Right atrium auricular region (tissue), 2 donors: Measurements from ENCODE around the gene CROCC. TPM values are rescaled to one million over a fixed set of nuclear protein-coding genes. Genes with fewer than 3 reads are reported as not detected.
"Not testable (repeated sequence)": the region's sequence is repeated elsewhere in the genome, so short reads cannot be mapped to it uniquely, and the experiment has no call there.

Source experiments
- DNase-seq: peaks from one replicate; pipeline ENCODE4 v3.0.0-alpha.2; 2019; ENCODE audit warnings: low spot score
- H3K27ac ChIP-seq, 2 donors: fragments of 200-600 bp; sonication (generic); 1 replicate in 1 of 2; 2 replicates in 1 of 2; pipeline ENCODE4 v1.5.1; 2016 to 2019
- H3K27me3 ChIP-seq, 2 donors: fragments of 200-600 bp; sonication (generic); one replicate each; pipeline versions ENCODE4 v1.5.1 to v1.6.0; 2017 to 2019
- H3K36me3 ChIP-seq: fragments of 200-600 bp; sonication (generic); one replicate; pipeline ENCODE4 v1.5.1; 2016
- H3K4me1 ChIP-seq, 2 donors: fragments of 200-600 bp; sonication (generic); one replicate each; pipeline versions ENCODE4 v1.5.1 to v1.6.0; 2017 to 2019
- H3K4me3 ChIP-seq, 2 donors: fragments of 200-600 bp; sonication (generic); 1 replicate in 1 of 2; 2 replicates in 1 of 2; pipeline ENCODE4 v1.5.1; 2017 to 2019; ENCODE audit warnings: mild to moderate bottlenecking in 1 of 2, moderate library complexity in 1 of 2
- H3K9me3 ChIP-seq, 2 donors: fragments of 200-600 bp; sonication (generic); one replicate each; pipeline ENCODE4 v1.5.1; 2019
- total RNA-seq, 2 donors: library from RNA; depleted of rRNA; stranded (reverse); fragments of >200 nt; gene quantifications; one replicate each; pipeline ENCODE4 v1.1.0, GENCODE V29; 2016
- TF ChIP-seq, protein P1 (sequence below), 2 donors: fragments of 200-600 bp; sonication (generic); IDR thresholded peaks; one replicate each; pipeline ENCODE4 v1.5.1; 2019; ENCODE audit warnings: antibody characterized with exemption in 2 of 2

The CROCC gene
- total RNA-seq, 2 donors from 2014 or later = 10.0 to 11.7 TPM

DNA sequence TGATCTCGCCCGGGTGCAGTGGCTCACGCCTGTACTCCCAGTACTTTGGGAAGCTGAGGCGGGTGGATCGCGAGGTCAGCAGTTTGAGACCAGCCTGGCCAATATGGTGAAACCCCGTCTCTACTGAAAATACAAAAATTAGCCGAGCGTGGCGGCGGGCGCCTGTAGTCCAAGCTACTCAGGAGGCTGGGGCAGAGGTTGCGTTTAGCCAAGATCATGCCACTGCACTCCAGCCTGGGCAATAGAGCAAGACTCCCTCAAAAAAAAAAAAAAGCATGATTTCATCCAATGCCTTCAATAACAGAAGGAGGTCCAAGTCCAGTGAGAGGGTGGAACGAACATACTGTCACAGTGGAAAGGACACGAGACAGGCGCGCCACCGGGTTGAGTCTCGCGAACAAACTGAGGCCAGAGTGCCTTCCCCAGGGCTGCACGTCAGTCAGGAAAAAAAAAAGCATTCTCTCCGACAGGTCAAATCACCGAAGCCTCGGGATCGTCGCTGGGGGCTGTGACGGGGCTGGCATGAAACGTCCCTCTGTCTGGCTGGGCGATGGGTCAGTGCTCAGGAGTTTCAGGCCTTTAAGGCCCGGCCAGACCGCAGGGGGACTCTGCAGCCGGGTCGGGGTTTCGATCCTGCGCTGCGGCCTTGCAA is 8.4 kb upstream of the CROCC start:
- Histone ChIP-seq H3K4me1 (peaks cover 0 to 20% of the 10 kb centered on the region in 2 donors), H3K9me3 (no peaks in the 10 kb centered on the region), H3K27ac (peak overlapping the region; percentile 62 to 75), H3K36me3 (no peaks in the 10 kb centered on the region), H3K4me3 (peak overlapping the region; percentile 46 to 95), H3K27me3 (no peaks in the 10 kb centered on the region)
- DNase-seq = no peak
- TF ChIP-seq, protein P1, sequence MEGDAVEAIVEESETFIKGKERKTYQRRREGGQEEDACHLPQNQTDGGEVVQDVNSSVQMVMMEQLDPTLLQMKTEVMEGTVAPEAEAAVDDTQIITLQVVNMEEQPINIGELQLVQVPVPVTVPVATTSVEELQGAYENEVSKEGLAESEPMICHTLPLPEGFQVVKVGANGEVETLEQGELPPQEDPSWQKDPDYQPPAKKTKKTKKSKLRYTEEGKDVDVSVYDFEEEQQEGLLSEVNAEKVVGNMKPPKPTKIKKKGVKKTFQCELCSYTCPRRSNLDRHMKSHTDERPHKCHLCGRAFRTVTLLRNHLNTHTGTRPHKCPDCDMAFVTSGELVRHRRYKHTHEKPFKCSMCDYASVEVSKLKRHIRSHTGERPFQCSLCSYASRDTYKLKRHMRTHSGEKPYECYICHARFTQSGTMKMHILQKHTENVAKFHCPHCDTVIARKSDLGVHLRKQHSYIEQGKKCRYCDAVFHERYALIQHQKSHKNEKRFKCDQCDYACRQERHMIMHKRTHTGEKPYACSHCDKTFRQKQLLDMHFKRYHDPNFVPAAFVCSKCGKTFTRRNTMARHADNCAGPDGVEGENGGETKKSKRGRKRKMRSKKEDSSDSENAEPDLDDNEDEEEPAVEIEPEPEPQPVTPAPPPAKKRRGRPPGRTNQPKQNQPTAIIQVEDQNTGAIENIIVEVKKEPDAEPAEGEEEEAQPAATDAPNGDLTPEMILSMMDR (IDR thresholded peaks at IDR 0.05) = no peak

DNA sequence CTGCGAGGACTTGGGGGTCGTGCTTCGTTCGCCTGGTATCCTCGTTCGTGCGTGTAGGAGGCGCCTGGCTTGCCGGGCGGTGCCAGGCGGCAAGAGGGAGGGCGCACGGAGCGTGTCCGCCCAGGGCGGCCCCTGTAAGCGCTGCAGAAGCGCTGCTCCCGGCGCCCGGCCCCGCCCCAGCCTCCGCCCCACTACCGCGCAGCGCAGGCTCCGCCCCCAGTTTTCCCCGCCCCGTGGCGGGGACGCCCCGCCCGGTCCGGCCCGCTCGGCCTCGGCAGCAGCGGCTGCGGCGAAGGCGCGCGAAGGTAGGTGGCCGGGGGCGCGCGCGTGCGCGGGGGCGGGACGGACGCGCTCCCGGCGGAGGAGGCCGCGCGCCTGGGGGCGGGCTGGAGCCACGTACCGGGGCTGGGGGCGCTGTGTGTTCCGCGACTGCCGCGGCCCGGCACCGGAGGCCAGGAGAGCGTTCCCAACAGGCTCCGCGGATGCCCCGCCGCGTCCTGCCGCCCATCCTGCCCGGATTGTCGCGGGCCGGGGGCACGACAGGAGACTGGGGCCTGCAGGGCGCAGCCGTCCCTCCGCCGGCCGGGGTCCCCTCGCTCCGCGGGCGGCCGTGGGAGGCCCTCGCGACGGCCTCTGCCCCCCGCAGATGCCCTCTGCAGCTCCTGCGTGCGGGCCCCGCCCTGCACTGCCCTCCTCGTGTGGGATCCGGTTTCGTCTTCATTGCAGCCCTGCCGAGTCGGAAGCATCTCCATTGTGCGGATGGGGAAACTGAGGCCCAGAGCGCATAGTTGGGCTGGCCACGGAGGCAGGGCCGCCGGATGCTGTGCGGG is 7.7 kb upstream of the CROCC start:
- DNase-seq = peak; percentile 90
- H3K4me1 ChIP-seq = peaks cover 0 to 20% of the 10 kb centered on the region in 2 donors
- H3K27ac ChIP-seq = peak overlapping the region; percentile 83 to 87
- no peaks in the 10 kb centered on the region for H3K36me3 ChIP-seq
- H3K27me3 ChIP-seq = no peaks in the 10 kb centered on the region
- no peaks in the 10 kb centered on the region for H3K9me3 ChIP-seq
- H3K4me3 ChIP-seq = peak overlapping the region; percentile 95 to 98
- TF ChIP-seq, protein P1 (IDR thresholded peaks at IDR 0.05) = peak in 1 of 2 donors; percentile 45

DNA sequence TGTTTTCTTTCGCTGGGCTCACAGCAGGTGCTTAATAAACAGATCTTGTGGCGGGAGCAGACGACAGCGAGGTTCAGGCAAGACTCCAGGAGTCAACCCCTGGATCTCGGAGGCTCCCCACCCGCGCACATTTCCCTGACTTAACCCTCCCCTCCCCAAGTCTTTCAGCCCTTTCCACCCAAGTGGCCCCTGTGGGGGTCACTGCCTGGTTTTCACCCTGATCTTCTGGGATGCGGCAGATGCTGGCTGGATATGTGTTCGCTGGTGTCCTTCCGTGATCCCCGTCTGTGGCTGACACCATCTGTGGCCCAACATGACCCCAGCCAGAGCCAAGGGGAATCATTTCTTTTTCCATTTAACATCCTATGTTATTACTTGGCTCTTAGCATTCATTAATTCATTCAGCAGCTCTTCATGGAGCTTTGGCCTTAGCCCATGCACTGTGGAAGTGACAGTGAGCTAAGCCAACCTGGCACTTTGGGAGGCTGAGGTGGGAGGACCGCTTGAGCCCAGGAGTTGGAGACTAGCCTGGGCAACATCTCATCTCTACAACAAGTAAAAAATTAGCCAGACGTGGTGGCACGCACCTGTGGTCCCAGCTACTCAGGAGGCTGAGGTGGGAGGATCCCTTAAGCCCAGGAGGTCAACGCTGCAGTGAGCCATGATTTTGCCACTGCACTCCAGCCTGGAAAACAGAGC is 6.7 kb upstream of the CROCC start:
- H3K9me3 ChIP-seq, H3K36me3 ChIP-seq, H3K27me3 ChIP-seq, DNase-seq: not testable (repeated sequence)
- H3K4me1 ChIP-seq = peaks cover 0 to 20% of the 10 kb centered on the region in 2 donors
- H3K27ac ChIP-seq = peak overlapping the region; percentile 83 to 87
- peak overlapping the region; percentile 95 to 98 for H3K4me3 ChIP-seq

DNA sequence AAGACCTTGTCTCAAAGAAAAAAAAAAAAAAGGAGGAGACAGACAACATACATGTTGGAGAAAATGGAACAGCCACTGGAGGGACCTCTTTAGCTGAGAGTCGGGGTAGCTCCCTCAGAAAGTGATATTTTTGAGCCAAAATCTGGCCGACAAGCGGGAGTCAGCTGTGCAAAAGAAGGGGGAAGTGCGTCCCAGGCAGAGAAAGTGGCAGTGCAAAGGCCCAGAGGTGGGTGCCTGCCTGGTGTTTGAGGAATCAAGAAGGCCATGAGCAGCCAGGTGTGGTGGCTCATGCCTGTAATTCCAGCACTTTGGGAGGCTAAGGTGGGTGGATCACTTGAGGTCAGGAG is 6.1 kb upstream of the CROCC start:
- Histone ChIP-seq H3K4me3 (no peak overlapping the region), H3K27me3 (no peaks in the 10 kb centered on the region), H3K9me3 (no peaks in the 10 kb centered on the region), H3K36me3 (no peaks in the 10 kb centered on the region), H3K27ac (no peak overlapping the region), H3K4me1 (peaks cover 0 to 20% of the 10 kb centered on the region in 2 donors)
- DNase-seq = no peak
- TF ChIP-seq, protein P1 (IDR thresholded peaks at IDR 0.05) = no peak

DNA sequence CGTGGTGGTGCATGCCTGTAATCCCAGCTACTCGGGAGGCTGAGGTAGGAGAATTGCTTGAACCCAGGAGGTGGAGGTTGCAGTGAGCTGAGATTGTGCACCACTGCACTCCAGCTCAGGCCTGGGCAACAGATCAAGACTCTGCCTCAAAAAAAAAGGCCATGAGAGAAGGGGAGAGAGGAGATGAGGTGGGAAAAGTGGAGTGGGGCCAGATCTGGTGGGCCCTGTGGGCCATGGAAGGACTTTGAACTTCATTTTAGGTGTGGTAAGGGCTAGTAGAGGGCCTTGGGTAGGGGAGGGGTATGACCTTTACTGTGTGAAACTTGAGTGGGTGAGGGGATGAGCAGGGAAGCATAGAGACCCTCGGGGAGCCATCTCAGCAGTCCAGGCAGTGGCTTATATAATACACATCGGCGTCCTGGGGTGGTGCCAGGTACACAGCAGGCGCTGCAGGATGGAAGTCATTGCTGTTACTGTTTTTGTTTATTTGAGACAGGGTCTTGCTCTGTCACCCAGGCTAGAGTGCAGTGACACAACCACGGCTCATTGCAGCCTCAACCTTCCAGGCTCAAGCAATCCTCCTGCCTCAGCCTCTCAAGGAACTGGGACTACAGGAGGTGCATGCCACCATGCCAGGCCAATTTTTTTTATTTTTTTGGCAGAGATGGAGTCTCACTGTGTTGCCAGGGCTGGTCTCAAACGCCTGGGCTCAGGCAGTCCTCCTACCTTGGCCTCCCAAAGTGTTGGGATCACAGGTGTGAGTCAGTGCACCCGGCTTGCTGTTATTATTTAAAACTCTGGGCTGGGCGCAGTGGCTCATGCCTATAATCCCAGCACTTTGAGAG is 5.5 kb upstream of the CROCC start:
- H3K4me1 ChIP-seq = peaks cover 0 to 22% of the 10 kb centered on the region in 2 donors
- not testable (repeated sequence) for H3K36me3 ChIP-seq, H3K27ac ChIP-seq, H3K4me3 ChIP-seq, DNase-seq, H3K9me3 ChIP-seq, H3K27me3 ChIP-seq

DNA sequence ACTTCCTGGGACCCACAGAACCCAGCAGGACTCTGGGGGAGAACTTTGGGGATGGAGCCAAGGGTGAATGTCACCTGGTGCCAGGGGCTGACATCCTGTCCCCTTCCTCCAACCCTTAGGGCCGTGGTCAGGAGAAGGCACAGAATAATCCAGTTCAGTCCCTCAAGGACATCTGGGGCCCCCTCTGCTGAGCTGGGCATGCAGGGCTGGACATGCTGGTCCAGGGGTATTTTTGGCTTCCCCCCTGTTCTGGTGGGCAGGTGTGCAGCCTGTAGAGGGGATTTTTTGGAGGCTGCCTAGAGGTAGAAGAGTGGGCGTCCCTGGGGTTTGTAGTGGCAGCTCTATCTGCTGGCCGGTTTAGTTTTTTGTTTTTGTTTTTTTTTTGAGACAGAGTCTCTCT is 3.4 kb upstream of the CROCC start:
- Histone ChIP-seq H3K27ac (no peak overlapping the region), H3K4me3 (no peak overlapping the region), H3K36me3 (no peaks in the 10 kb centered on the region), H3K27me3 (no peaks in the 10 kb centered on the region), H3K9me3 (no peaks in the 10 kb centered on the region), H3K4me1 (peaks cover 0 to 22% of the 10 kb centered on the region in 2 donors)
- no peak for DNase-seq
- TF ChIP-seq, protein P1 (IDR thresholded peaks at IDR 0.05) = no peak

DNA sequence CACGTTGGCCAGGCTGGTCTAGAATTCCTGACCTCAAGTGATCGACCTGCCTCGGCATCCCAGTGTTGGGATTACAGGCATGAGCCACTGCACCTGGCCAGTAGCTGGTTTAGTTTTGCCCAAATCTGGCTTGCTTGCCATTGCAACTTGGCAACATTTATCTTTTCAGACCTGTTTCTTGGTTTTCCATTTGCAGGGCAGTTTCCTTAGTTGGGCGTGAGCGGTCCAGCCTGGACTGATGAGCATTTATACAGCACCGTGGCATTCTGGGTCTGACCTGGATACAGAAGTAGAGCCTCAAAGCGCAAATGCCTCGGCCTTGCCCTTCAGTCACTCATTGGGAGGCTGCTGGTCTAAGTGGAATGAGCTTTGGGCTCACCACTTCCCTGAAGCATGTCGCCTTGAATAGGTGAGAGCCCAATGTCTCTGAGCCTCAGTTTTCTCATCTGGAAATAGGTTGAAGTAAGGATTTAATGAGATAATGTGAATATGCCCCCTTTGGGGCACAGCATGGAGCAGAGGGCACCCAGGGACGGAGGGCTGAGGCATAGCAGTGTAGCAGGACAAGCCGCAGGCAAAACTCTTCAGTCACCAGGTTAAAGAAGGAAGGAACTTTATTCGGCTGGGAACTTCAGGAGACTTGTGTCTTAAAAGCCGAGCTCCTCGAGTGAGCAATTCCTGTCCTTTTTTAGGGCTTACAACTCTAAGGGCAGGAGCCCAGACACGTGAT is 2.6 kb upstream of the CROCC start:
- not testable (repeated sequence) for H3K27ac ChIP-seq, H3K4me3 ChIP-seq, H3K9me3 ChIP-seq, H3K27me3 ChIP-seq, H3K36me3 ChIP-seq, DNase-seq
- peaks cover 0 to 19% of the 10 kb centered on the region in 2 donors for H3K4me1 ChIP-seq
